ENCODE measurements around the gene FBXW7.
"Not testable (repeated sequence)": the region's sequence is repeated elsewhere in the genome, so short reads cannot be mapped to it uniquely, and the experiment has no call there.

FBXW7 gene

DNA sequence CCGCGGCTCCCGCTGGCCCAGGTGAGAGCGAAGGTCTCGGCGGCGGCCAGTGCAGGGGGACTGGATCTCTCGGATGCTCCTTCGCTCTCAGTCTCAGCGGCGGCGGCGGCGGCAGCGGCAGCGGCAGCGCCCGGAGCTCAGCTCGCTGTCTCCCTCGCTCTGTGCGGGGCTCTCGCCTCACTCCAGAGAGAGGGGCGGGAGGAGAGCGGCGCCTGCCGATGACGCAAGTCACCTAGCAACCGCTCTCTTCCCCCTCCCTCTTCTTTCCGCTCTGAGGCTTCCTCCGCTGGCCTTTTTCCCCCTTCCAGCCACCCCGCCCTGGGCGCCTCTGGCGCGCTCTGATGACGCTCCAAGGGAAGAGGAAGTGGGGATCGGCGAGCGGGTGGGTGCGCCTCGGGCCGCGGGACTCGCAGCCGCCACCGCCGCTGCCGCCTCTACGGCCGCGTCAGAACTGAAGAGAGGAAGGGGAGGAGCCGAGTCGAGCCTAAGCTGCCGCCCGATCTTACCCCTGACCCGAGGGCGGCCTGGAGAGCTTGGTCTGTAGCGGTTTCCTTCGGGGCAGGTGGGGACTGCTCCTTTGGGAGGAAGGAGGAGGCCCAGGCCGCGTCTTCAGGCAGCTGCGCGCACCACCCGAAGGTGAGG lies at the start of gene FBXW7:
TSS of gene FBXW7 (minus strand) at position 190 of the 642 bp plus-strand sequence. CDS start 124,289 bp downstream, outside the sequence.
- DNase-seq = peak; percentile 99

DNA sequence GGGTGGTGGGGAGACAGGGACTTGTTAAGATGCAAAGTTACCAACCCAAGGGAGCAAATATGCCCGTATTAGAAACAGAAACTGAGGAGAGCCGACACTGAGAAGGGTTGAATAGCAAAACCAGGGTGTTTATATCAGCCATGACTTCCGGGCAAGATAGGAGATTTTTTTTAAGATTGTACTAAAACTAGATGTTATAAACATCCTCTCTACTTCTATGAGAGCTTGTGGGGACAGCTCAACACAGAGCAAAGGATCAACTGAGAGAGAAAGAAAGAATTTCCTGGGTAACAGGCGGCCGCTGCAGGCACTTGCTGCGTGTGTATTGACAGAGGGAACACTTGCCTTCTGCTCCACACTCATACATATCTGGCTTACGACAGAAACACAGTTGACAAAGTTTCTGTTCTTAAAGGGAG lies 49.1 kb upstream of the FBXW7 start:
- DNase-seq = no peak

- no peak for DNase-seq
Observed at GRCh38 chr4:152581536-152582160, 45.8 kb upstream of the FBXW7 start.

DNA sequence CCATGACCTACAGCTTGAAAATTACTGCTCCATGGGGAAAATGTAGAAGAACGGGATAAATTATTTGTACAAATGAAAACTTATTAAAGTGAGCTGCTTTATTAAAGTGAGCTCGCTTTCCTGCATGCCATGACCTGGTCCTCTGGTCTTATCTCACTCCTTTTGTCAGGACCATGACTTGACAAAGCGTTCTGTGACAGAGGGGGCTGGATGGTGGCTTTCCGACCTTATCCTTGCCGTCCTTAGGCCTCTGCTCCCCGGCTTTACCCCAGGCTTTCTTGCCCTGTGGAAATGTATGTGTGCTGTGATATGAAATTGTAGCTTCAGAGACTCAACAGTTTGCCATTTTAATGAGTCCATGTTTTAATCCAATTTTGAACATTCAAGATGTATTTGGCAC lies 44.0 kb upstream of the FBXW7 start:
- no peak for DNase-seq

GRCh38 chr4:152579107-152579764 lies 43.3 kb upstream of the FBXW7 start:
- no peak for DNase-seq

GRCh38 chr4:152578670-152579069 lies 42.8 kb upstream of the FBXW7 start:
- no peak for DNase-seq

GRCh38 chr4:152577708-152578396 lies 42.0 kb upstream of the FBXW7 start:
- DNase-seq = no peak

DNA sequence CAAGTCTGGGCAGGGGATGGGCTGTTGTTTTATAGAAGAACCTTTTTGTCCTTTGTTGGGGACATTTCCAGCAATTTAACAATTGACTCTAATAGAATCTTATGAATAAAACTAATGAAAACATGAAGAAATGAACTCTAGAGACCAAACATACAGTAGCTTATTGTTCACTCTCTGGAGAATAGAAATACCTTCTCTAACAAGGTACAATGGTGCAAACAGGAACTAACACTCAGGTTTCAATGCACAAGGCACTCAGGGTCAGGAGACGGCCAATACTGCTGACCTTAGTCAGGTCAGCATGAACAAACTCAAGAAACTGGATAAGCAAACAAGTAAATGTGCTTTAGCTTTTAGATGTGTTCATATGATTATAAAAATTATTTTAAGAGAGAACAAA lies 39.6 kb upstream of the FBXW7 start:
- no peak for DNase-seq

- no peak for DNase-seq
Observed at GRCh38 chr4:152573861-152574260, 38.0 kb upstream of the FBXW7 start.

- DNase-seq = peak; percentile 54
Observed at GRCh38 chr4:152572417-152573086, 36.7 kb upstream of the FBXW7 start.

- no peak for DNase-seq
Observed at GRCh38 chr4:152571770-152572169, 35.9 kb upstream of the FBXW7 start.

GRCh38 chr4:152571296-152571695 lies 35.4 kb upstream of the FBXW7 start:
- DNase-seq = no peak

DNA sequence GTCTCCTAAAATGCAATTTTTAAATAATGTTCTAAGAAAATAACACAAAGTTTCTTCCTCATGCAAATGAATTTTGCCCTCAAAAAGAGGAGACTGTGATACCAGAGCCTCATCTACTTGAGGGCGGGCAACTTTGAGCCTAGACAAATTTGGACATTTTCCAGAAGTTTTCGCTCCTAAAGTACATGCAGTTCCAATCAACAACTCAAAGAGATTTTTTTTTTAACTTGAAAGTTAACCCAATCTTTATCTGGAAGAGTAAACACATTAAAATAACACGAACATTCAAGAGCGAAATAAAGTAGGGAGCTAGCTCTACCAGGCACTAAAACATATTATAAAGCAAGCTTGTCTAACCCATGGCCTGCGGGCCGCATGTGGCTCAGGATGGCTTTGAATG lies 29.4 kb upstream of the FBXW7 start:
- no peak for DNase-seq

GRCh38 chr4:152564336-152564735 lies 28.4 kb upstream of the FBXW7 start:
- no peak for DNase-seq

- no peak for DNase-seq
Observed at GRCh38 chr4:152563209-152563608, 27.3 kb upstream of the FBXW7 start.

- no peak for DNase-seq
Observed at GRCh38 chr4:152559641-152560040, 23.7 kb upstream of the FBXW7 start.

DNA sequence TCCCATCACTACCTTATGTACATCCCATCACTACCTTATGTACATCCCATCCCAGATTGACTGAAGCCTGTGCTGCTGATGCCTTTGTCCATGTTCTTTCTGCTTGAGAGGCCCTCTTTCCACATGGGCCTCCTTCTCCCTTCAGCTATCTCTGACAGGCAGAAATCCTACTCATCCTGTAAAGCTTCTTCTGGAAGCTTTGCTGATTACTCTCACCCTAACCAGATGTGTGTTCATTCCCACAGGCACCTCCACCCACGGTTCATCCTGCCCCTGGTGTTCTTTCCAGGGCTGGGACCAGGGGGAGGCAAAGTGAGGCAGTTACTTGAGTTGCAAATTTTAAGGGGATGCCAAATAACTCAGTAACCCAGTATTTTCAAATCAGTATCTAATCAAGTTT lies 22.5 kb upstream of the FBXW7 start:
- DNase-seq = no peak

DNA sequence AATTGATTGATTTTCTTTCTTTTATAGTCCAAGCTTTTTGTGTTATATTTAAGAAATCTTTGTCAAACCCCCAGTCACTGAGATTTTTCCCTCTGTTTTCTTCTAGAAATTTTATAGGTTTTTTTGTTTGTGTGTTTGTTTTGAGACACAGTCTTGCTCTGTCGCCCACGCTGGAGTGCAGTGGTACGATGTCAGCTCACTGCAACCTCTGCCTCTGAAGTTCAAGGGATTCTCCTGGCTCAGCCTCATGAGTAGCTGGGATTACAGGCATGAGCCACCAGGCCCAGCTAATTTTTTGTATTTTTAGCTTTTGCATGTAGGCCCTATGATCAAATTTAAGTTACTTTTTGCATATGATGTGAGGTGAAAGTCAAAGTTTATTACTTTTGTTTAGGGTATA lies 20.9 kb upstream of the FBXW7 start:
- no peak for DNase-seq

GRCh38 chr4:152556283-152556682 lies 20.4 kb upstream of the FBXW7 start:
- no peak for DNase-seq

DNA sequence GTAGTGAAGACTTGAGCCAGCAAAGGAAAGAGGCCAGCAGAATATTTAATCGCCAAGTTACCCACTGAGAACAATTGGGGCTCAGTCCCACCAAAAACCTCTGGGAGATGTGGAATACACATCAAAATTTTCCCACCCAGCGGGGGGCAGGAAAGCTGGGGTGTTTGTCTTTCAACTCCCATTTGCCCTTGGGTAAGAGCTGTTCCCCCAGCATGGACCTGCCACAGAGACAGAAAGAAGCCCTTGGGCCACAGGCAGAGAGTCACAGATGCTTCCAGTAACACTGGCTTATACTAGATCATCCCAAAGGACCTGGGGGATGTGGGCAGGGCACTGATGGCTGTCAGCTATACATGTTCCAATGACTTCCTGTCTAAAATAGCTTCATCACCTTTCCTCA lies 18.9 kb upstream of the FBXW7 start:
- DNase-seq = no peak

DNA sequence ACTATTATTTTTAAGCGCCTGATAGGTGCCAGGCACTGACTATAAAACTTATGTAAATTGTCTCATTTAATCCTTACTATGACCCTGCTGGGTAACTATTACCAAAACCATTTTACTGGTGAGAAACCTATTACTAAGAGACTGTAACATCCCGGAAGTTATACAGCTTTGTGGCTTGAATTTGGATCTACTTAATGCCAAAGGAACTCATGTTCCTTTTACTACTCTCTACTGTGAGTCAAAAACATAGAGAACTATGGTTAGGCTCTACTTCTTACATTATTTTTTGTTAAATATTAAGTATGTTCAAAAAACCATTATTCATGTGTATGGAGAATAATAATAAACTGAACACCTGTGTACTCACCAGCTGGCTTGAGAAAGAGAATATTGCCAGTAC lies 14.8 kb upstream of the FBXW7 start:
- not testable (repeated sequence) for DNase-seq

GRCh38 chr4:152545088-152545487 lies 9.2 kb upstream of the FBXW7 start:
- DNase-seq = no peak

GRCh38 chr4:152544533-152544932 lies 8.6 kb upstream of the FBXW7 start:
- DNase-seq = not testable (repeated sequence)
